K562 (cell line): ENCODE data around the gene FASTKD2. TPM values are rescaled to one million over a fixed set of nuclear protein-coding genes. Genes with fewer than 3 reads are reported as not detected.
A peak's percentile ranks its signal among the peaks of the same experiment; 100 is the strongest.

Source experiments
- ATAC-seq: fragments of 200-7000 bp; cut with Tn5 transposase; 3 replicates; pipeline ENCODE4 v1.9.1; 2020; ENCODE audit warnings: moderate library complexity
- BruUV-seq: library from RNA; stranded (reverse); fragments of 400-500 nt; replicated peaks from 2 replicates; lab custom pipeline; 2021; lab: Mats Ljungman, UMichigan
- CTCF ChIA-PET: fragments of 300-600 bp; formaldehyde crosslinking; extraction: SDS; loops from one replicate; lab custom pipeline; 2021; ENCODE audit warnings: low intra/inter-chr PET ratio; lab: Yijun Ruan, JAX
- POLR2A ChIA-PET: fragments of 300-600, 350-650 bp; sonication (Branson Sonifier 250); formaldehyde crosslinking; extraction: SDS; loops from one replicate; lab custom pipeline; 2021; ENCODE audit warnings: antibody characterized with exemption, inconsistent platforms; lab: Yijun Ruan, JAX
- DNase-seq, 4 experiments: peaks; one replicate each; pipeline versions ENCODE4 v3.0.0 to v3.0.0-alpha.2; 2011 to 2018; ENCODE audit warnings: low spot score in 3 of 4, mixed read lengths in 3 of 4; ENCODE audit errors: extremely low read depth in 1 of 4
- FAIRE-seq: peaks from 2 replicates; lab custom pipeline; 2011; peaks lifted over from hg19 to GRCh38; lab: Jason Lieb, UNC
- H2AFZ ChIP-seq: 2 replicates; pipeline ENCODE4 v1.6.0; 2011; ENCODE audit warnings: low read depth, low read length, control low read depth, inconsistent platforms
- H3K27ac ChIP-seq: fragments of 200-600 bp; 3 replicates; pipeline ENCODE4 v1.8.0; 2011; ENCODE audit warnings: low read depth, mild to moderate bottlenecking, control low read depth, inconsistent platforms, low read length, moderate library complexity, mixed read lengths; ENCODE audit errors: extremely low read depth
- H3K27me3 ChIP-seq, 2 experiments: fragments of 300-600 bp in 1 of 2; 2 replicates in 1 of 2; 3 replicates in 1 of 2; pipeline versions ENCODE4 v1.6.0 to v1.8.0; 2011; ENCODE audit warnings: inconsistent platforms in 2 of 2, low read length in 2 of 2, mild to moderate bottlenecking in 1 of 2, mixed read lengths in 1 of 2, moderate library complexity in 1 of 2; ENCODE audit not compliant: control insufficient read depth in 2 of 2, insufficient read depth in 2 of 2
- H3K36me3 ChIP-seq: fragments of 300-600 bp; 3 replicates; pipeline ENCODE4 v1.8.0; 2011; ENCODE audit warnings: mild to moderate bottlenecking, low read length, inconsistent platforms; ENCODE audit not compliant: control insufficient read depth, insufficient read depth
- H3K4me1 ChIP-seq, 2 experiments: fragments of 200-600 bp in 1 of 2; replicated peaks in 1 of 2; 2 replicates in 1 of 2; 3 replicates in 1 of 2; pipeline versions ENCODE4 v1.5.1 to v1.8.0; 2011; ENCODE audit warnings: inconsistent platforms in 2 of 2, low read length in 2 of 2, mild to moderate bottlenecking in 1 of 2, mixed read lengths in 1 of 2, moderate library complexity in 1 of 2; ENCODE audit not compliant: control insufficient read depth in 2 of 2, insufficient read depth in 2 of 2
- H3K4me2 ChIP-seq: 2 replicates; pipeline ENCODE4 v1.6.1; 2011; ENCODE audit warnings: low read length, control low read depth, inconsistent platforms, mixed read lengths; ENCODE audit not compliant: insufficient read depth
- H3K4me3 ChIP-seq: fragments of 200-600 bp; sonication (generic), shearing (Covaris generic); 2 replicates; pipeline ENCODE4 v1.5.1; 2016; ENCODE audit warnings: control low read depth, inconsistent platforms
- H3K79me2 ChIP-seq: fragments of 200-600 bp; 3 replicates; pipeline ENCODE4 v1.8.0; 2011; ENCODE audit warnings: low read length, inconsistent platforms; ENCODE audit not compliant: control insufficient read depth, insufficient read depth
- H3K9ac ChIP-seq, 2 experiments: 2 replicates each; pipeline versions ENCODE4 v1.6.0 to v1.6.1; 2011; ENCODE audit warnings: low read depth in 2 of 2, low read length in 2 of 2, control low read depth in 1 of 2, inconsistent platforms in 1 of 2, mild to moderate bottlenecking in 1 of 2, mixed read lengths in 1 of 2; ENCODE audit not compliant: insufficient read depth in 1 of 2
- H3K9me1 ChIP-seq: one replicate; pipeline ENCODE4 v1.6.0; 2011; ENCODE audit warnings: inconsistent platforms, mild to moderate bottlenecking, low read length, moderate library complexity; ENCODE audit not compliant: control insufficient read depth, insufficient read depth
- H3K9me3 ChIP-seq: replicated peaks from 2 replicates; pipeline ENCODE4 v1.5.1; 2011; ENCODE audit warnings: low read depth, low read length, inconsistent platforms; ENCODE audit not compliant: control insufficient read depth, insufficient read depth
- H4K20me1 ChIP-seq: replicated peaks from 2 replicates; pipeline ENCODE4 v1.6.1; 2011; ENCODE audit warnings: low read length, inconsistent platforms, mixed read lengths; ENCODE audit not compliant: control insufficient read depth, insufficient read depth
- EHMT2 ChIP-seq: fragments of 450-650 bp; IDR thresholded peaks from 2 replicates; pipeline ENCODE4 v1.6.1; 2018; ENCODE audit warnings: antibody characterized with exemption
- ESRRA ChIP-seq: fragments of 450-650 bp; IDR thresholded peaks from 2 replicates; pipeline ENCODE4 v1.6.1; 2014; ENCODE audit warnings: low read depth, mild to moderate bottlenecking, moderate library complexity, borderline replicate concordance
- HOXB6 ChIP-seq: fragments of 250-450 bp; sonication (Bioruptor Pico); IDR thresholded peaks from 2 replicates; pipeline ENCODE4 v1.5.1; 2022; ENCODE audit warnings: mild to moderate bottlenecking, borderline replicate concordance
- JUN ChIP-seq, 2 experiments: sonication (generic) in 1 of 2; formaldehyde crosslinking in 1 of 2; IDR thresholded peaks; 2 replicates each; pipeline versions ENCODE4 v1.6.1 to v1.8.0; 2012 to 2022; ENCODE audit warnings: borderline replicate concordance in 2 of 2, mild to moderate bottlenecking in 2 of 2, improper control_type of control experiment in 1 of 2, low read depth in 1 of 2, low read length in 1 of 2, missing genetic modification reagents in 1 of 2
- MCM5 ChIP-seq: fragments of 450-650 bp; IDR thresholded peaks from 2 replicates; pipeline ENCODE4 v1.6.1; 2016; ENCODE audit warnings: low read depth
- PTRF ChIP-seq: fragments of 450-650 bp; IDR thresholded peaks from 2 replicates; pipeline ENCODE4 v1.6.1; 2016; ENCODE audit warnings: mild to moderate bottlenecking, missing genetic modification characterization, missing compliant biosample characterization
- RAD21 ChIP-seq, 2 experiments: fragments of 250-450 bp in 1 of 2; fragments of 450-650 bp in 1 of 2; sonication (Bioruptor Pico) in 1 of 2; formaldehyde crosslinking in 1 of 2; IDR thresholded peaks in 1 of 2; conservative IDR thresholded peaks in 1 of 2; 2 replicates each; pipeline versions ENCODE4 v1.4.0 to v1.8.0; 2020 to 2022; ENCODE audit warnings: mild to moderate bottlenecking in 2 of 2, moderate library complexity in 1 of 2
- RBM17 ChIP-seq: fragments of 200-400 bp; formaldehyde crosslinking; IDR thresholded peaks from 2 replicates; pipeline ENCODE4 v1.6.1; 2017; ENCODE audit warnings: low read depth, mild to moderate bottlenecking, low read length, borderline replicate concordance
- RFX1 ChIP-seq: fragments of 450-650 bp; IDR thresholded peaks from 2 replicates; pipeline ENCODE4 v1.6.1; 2016; ENCODE audit warnings: mild to moderate bottlenecking, moderate library complexity
- SMAD1 ChIP-seq: fragments of 150-350 bp; IDR thresholded peaks from 2 replicates; pipeline ENCODE4 v1.6.1; 2014; ENCODE audit warnings: low read length, low read depth; ENCODE audit not compliant: partially characterized antibody
- SPI1 ChIP-seq: IDR thresholded peaks from 2 replicates; pipeline ENCODE4 v1.6.1; 2011; ENCODE audit warnings: low read depth, low read length, control low read depth, borderline replicate concordance
- TFAP4 ChIP-seq: sonication (generic); formaldehyde crosslinking; IDR thresholded peaks from 2 replicates; pipeline ENCODE4 v1.8.0; 2022; ENCODE audit warnings: missing genetic modification reagents, mild to moderate bottlenecking, moderate library complexity, borderline replicate concordance
- XRCC3 ChIP-seq: fragments of 450-650 bp; IDR thresholded peaks from 2 replicates; pipeline ENCODE4 v1.6.1; 2017; ENCODE audit warnings: mild to moderate bottlenecking, moderate library complexity
- ZNF143 ChIP-seq: sonication (generic); formaldehyde crosslinking; IDR thresholded peaks from 2 replicates; pipeline ENCODE4 v1.9.0; 2022; ENCODE audit warnings: mild to moderate bottlenecking, missing genetic modification reagents
- ZNF184 ChIP-seq: sonication (generic); formaldehyde crosslinking; IDR thresholded peaks from 2 replicates; pipeline ENCODE4 v1.5.0; 2020; ENCODE audit warnings: missing genetic modification reagents
- ZNF212 ChIP-seq: fragments of 450-650 bp; formaldehyde crosslinking; IDR thresholded peaks from 2 replicates; pipeline ENCODE4 v1.4.0; 2020; ENCODE audit warnings: mild to moderate bottlenecking
- ZNF354B ChIP-seq: fragments of 250-450 bp; sonication (Bioruptor Pico); IDR thresholded peaks from 2 replicates; pipeline ENCODE4 v1.4.0; 2020
- ZNF436 ChIP-seq: fragments of 250-450, 450-650 bp; sonication (Bioruptor Pico); formaldehyde crosslinking; IDR thresholded peaks from 2 replicates; pipeline ENCODE4 v1.7.0; 2020; ENCODE audit warnings: mild to moderate bottlenecking
- WGBS: fragments of 100-300 bp; shearing (Covaris generic); methylation state at CpG from one replicate; pipeline ENCODE4 v1.1.6; 2016; ENCODE audit warnings: low coverage, mixed read lengths; ENCODE audit not compliant: insufficient coverage; ENCODE audit errors: missing lambda C conversion rate; 5-methylcytosine and 5-hydroxymethylcytosine counted together
- in situ Hi-C: fragments of 300-500 bp; cut with MboI; formaldehyde crosslinking; loops from 4 replicates; pipeline ENCODE4 v1.15.0; 2018; ENCODE audit warnings: inconsistent platforms, mixed read lengths
- intact Hi-C: fragments of 100-400 bp; cut with micrococcal nuclease; formaldehyde crosslinking; loops from 2 replicates; pipeline ENCODE4 v1.14.2; 2022
- polyA plus RNA-seq, 8 experiments: library from polyadenylated mRNA; depleted of rRNA in 4 of 8; stranded (reverse) in 5 of 8; unstranded in 3 of 8; fragments of >200 nt; fragmentation: Nextera tagmentation in 2 of 8; fragmentation: Illumina TruSeq in 1 of 8; extraction: Ambion mirVana in 2 of 8; extraction: Trizol in 1 of 8; gene quantifications; 2 replicates each; pipeline versions ENCODE4 v1.2.1 to v1.2.3, GENCODE V29; 2011 to 2014; ENCODE audit warnings: inconsistent platforms in 1 of 8, missing spikeins in 1 of 8
- total RNA-seq, 7 experiments: library from RNA; depleted of rRNA in 6 of 7; stranded (reverse); fragments of >200 nt in 6 of 7; fragmentation: Illumina TruSeq in 2 of 7; extraction: Trizol in 2 of 7; gene quantifications; 2 replicates each; pipeline versions ENCODE4 v1.2.1 to v1.2.3, GENCODE V29; 2011 to 2021; ENCODE audit warnings: low replicate concordance in 1 of 7

Gene FASTKD2
- total and polyA plus RNA-seq, 9 of the 15 experiments (the other 6 are each of a cell fraction or from before 2014, with no cell fraction given) = 20.8 to 90.6 (median 39.1) TPM

DNA sequence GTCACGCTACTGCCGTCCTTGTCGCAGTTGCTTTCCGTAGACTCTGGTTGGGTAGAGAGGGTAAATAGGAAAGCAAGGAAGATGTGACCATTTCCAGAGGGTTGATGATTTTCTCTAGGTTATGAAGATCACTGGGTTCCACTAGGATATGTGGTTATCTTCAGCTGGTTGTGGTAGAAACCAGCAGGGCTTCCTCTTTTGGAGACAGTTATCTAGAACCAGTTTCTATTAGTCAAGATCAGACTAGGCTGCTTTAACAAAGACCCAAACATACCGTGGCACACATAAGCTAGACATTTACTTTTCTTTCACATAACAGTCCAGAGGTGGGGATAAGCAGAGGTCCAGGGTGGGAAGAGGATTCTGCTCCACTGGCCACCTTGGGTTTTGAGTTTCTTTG is 59.6 kb downstream of the FASTKD2 start:
- H3K9me1 ChIP-seq = no peaks in the 10 kb centered on the region
- H3K4me1 ChIP-seq = no peaks in the 10 kb centered on the region
- FAIRE-seq (no peak), DNase-seq (no peak), ATAC-seq (no peak)
- no peak overlapping the region for H3K9ac ChIP-seq
- no TSS peak for BruUV-seq
- WGBS = 34% methylated on average over 5 of the region's 5 CpGs
- in situ Hi-C loops = no loop called here
- no peaks in the 10 kb centered on the region for H3K27me3 ChIP-seq
- no peaks in the 10 kb centered on the region for H3K36me3 ChIP-seq
- H4K20me1 ChIP-seq = no peaks in the 10 kb centered on the region
- ChIA-PET CTCF (no interaction called here), POLR2A (no interaction called here)
- no peaks in the 10 kb centered on the region for H3K9me3 ChIP-seq
- no peaks in the 10 kb centered on the region for H3K79me2 ChIP-seq
- H3K4me2 ChIP-seq = no peak overlapping the region
- no peak overlapping the region for H3K27ac ChIP-seq
- H3K4me3 ChIP-seq = no peak overlapping the region
- TF ChIP-seq SPI1 = 0 out of 2 replicates have a peak, but pooled peaks have one; percentile 24
- no peak for TF ChIP-seq ZNF143 (CRISPR knock-in tag)
- TF ChIP-seq EHMT2 = no peak
- TF ChIP-seq ZNF184 (CRISPR knock-in tag) = no peak
- TF ChIP-seq ZNF436 = no peak
- TF ChIP-seq SMAD1 = no peak
- TF ChIP-seq ZNF354B (CRISPR knock-in tag) = no peak
- intact Hi-C loops = no loop called here
- H2AFZ ChIP-seq = no peak overlapping the region

GRCh38 chr2:206831442-206831995 is 66.1 kb downstream of the FASTKD2 start:
- FAIRE-seq (no peak), ATAC-seq (no peak), DNase-seq (no peak)
- Histone ChIP-seq H3K9me1 (no peaks in the 10 kb centered on the region), H3K9ac (no peak overlapping the region), H3K27me3 (no peaks in the 10 kb centered on the region), H3K27ac (no peak overlapping the region), H3K4me2 (no peak overlapping the region), H3K9me3 (no peaks in the 10 kb centered on the region), H3K4me1 (no peaks in the 10 kb centered on the region), H3K79me2 (no peaks in the 10 kb centered on the region), H3K4me3 (no peak overlapping the region), H3K36me3 (no peaks in the 10 kb centered on the region), H4K20me1 (no peaks in the 10 kb centered on the region), H2AFZ (no peak overlapping the region)
- 0% methylated on average over 3 of the region's 3 CpGs for WGBS
- BruUV-seq = no TSS peak
- ChIA-PET CTCF (no interaction called here), POLR2A (no interaction called here)
- in situ Hi-C loops = no loop called here
- intact Hi-C loops = no loop called here
- TF ChIP-seq JUN (IDR thresholded peaks at IDR 0.05; ENCODE audit: borderline replicate concordance, low read depth, low read length) (no peak), JUN (CRISPR knock-in tag; IDR thresholded peaks at IDR 0.05; ENCODE audit: borderline replicate concordance) (no peak), TFAP4 (CRISPR knock-in tag) (no peak), RAD21 (CRISPR knock-in tag; conservative IDR thresholded peaks at IDR 0.05 in 1 of 2, IDR thresholded peaks at IDR 0.05 in 1 of 2) (no peak), RFX1 (no peak), ZNF212 (CRISPR knock-in tag) (no peak), HOXB6 (CRISPR knock-in tag) (no peak), RBM17 (no peak), PTRF (tag) (no peak), MCM5 (no peak), XRCC3 (no peak), ESRRA (no peak)
